ENCODE measurements around the gene HEATR9. TPM values are rescaled to one million over a fixed set of nuclear protein-coding genes. Genes with fewer than 3 reads are reported as not detected.
"Not testable (repeated sequence)": the region's sequence is repeated elsewhere in the genome, so short reads cannot be mapped to it uniquely, and the experiment has no call there.

The HEATR9 gene
- not detected for total RNA-seq
- long read RNA-seq, result 0 reads

- DNase-seq (no peak), ATAC-seq (ENCODE audit: poor library complexity) (no peak)
- intact Hi-C loops (cut with DNase I), result no loop called here
Measured at GRCh38 chr17:35868737-35869136, at the start of gene HEATR9. TSS of gene HEATR9 (minus strand) at chr17:35868891. CDS start at chr17:35868742, 149 bp downstream.

GRCh38 chr17:35917519-35918213 is 49.0 kb upstream of the HEATR9 start:
- no peak for DNase-seq
- ATAC-seq (ENCODE audit: poor library complexity), result no peak
- intact Hi-C loops (cut with DNase I), result no loop called here

- DNase-seq, result no peak
- intact Hi-C loops (cut with DNase I), result no loop called here
- no peak for ATAC-seq (ENCODE audit: poor library complexity)
Measured at GRCh38 chr17:35915153-35915964, 46.7 kb upstream of the HEATR9 start.

GRCh38 chr17:35914354-35914753 is 45.7 kb upstream of the HEATR9 start:
- intact Hi-C loops (cut with DNase I), result no loop called here
- no peak for ATAC-seq (ENCODE audit: poor library complexity)
- no peak for DNase-seq

GRCh38 chr17:35913609-35914008 is 44.9 kb upstream of the HEATR9 start:
- ATAC-seq (ENCODE audit: poor library complexity) (no peak), DNase-seq (no peak)
- intact Hi-C loops (cut with DNase I), result no loop called here

GRCh38 chr17:35912942-35913341 is 44.3 kb upstream of the HEATR9 start:
- DNase-seq, result no peak
- no peak for ATAC-seq (ENCODE audit: poor library complexity)
- intact Hi-C loops (cut with DNase I), result no loop called here

- intact Hi-C loops (cut with DNase I), result no loop called here
- ATAC-seq (ENCODE audit: poor library complexity) (no peak), DNase-seq (no peak)
Measured at GRCh38 chr17:35912339-35912912, 43.7 kb upstream of the HEATR9 start.

- intact Hi-C loops (cut with DNase I), result no loop called here
- DNase-seq (no peak), ATAC-seq (ENCODE audit: poor library complexity) (no peak)
Measured at GRCh38 chr17:35909408-35909807, 40.7 kb upstream of the HEATR9 start.

- intact Hi-C loops (cut with DNase I), result no loop called here
- DNase-seq (no peak), ATAC-seq (ENCODE audit: poor library complexity) (no peak)
Measured at GRCh38 chr17:35907691-35908090, 39.0 kb upstream of the HEATR9 start.

GRCh38 chr17:35906926-35907637 is 38.4 kb upstream of the HEATR9 start:
- ATAC-seq (ENCODE audit: poor library complexity) (no peak), DNase-seq (no peak)
- intact Hi-C loops (cut with DNase I), result no loop called here

- intact Hi-C loops (cut with DNase I), result no loop called here
- DNase-seq, result no peak
- ATAC-seq (ENCODE audit: poor library complexity), result no peak
Measured at GRCh38 chr17:35906191-35906925, 37.7 kb upstream of the HEATR9 start.

- ATAC-seq (ENCODE audit: poor library complexity) (no peak), DNase-seq (no peak)
- intact Hi-C loops (cut with DNase I), result no loop called here
Measured at GRCh38 chr17:35903451-35903850, 34.8 kb upstream of the HEATR9 start.

GRCh38 chr17:35901631-35902175 is 33.0 kb upstream of the HEATR9 start:
- ATAC-seq (ENCODE audit: poor library complexity) (no peak), DNase-seq (no peak)
- intact Hi-C loops (cut with DNase I), result no loop called here

- DNase-seq (no peak), ATAC-seq (ENCODE audit: poor library complexity) (no peak)
- intact Hi-C loops (cut with DNase I), result no loop called here
Measured at GRCh38 chr17:35900708-35901480, 32.2 kb upstream of the HEATR9 start.

- intact Hi-C loops (cut with DNase I), result no loop called here
- DNase-seq, result no peak
- no peak for ATAC-seq (ENCODE audit: poor library complexity)
Measured at GRCh38 chr17:35900280-35900679, 31.6 kb upstream of the HEATR9 start.

GRCh38 chr17:35898283-35899070 is 29.8 kb upstream of the HEATR9 start:
- intact Hi-C loops (cut with DNase I), result no loop called here
- ATAC-seq (ENCODE audit: poor library complexity), result peak; percentile 51
- DNase-seq, result no peak

- intact Hi-C loops (cut with DNase I); DNase-seq; ATAC-seq (ENCODE audit: poor library complexity): not testable (repeated sequence)
Measured at GRCh38 chr17:35897772-35898171, 29.1 kb upstream of the HEATR9 start.

Data from Right ventricle myocardium superior (tissue), 1 donor.